Measurements from ENCODE around the gene PPIE.
"Not testable (repeated sequence)": the region's sequence is repeated elsewhere in the genome, so short reads cannot be mapped to it uniquely, and the experiment has no call there.

GRCh38 chr1:39769502-39769901 is 30.8 kb downstream of the PPIE start:
- not testable (repeated sequence) for TF ChIP-seq POLR2A, CTCF, EP300 (IDR thresholded peaks at IDR 0.05)
